Measurements from ENCODE around the gene XAB2.

XAB2 gene

DNA sequence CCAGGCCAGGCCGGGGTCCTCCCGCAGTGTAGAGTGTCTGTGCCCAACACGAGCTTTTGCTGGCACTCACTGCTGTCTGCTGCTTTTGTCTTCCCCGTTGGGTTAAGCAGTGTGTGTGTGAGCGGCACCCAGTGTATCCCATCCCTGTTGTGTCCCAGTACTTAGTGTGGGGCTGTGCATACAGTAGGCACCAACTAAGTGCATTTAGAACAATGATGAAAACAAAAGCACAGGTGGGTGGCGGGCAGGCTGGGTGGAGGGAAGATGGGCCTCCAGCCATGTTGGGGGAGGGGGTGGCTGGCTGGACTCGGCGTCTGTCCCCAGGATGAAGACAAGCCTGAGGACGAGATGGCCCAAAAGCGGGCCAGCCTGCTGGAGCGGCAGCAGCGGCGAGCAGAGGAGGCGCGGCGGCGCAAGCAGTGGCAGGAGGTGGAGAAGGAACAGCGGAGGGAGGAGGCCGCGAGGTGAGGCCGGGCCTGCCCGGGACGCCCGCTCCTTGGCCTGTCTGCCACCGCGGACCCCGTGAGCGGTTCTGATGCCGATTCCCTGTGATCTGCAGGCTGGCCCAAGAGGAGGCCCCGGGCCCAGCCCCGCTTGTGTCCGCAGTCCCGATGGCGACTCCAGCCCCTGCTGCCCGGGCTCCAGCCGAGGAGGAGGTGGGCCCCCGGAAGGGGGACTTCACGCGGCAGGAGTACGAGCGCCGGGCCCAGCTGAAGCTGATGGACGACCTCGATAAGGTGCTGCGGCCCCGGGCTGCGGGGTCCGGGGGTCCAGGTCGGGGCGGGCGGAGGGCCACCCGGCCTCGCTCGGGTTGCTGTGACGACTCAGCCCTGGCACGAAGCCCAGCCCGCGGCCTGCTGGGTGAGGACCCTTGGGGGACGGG is 14.2 kb downstream of the XAB2 start:
- Mint-ChIP-seq H3K27ac (no peak overlapping the region), H3K9me3 (ENCODE audit: low read depth) (no peaks in the 10 kb centered on the region), H3K27me3 (no peaks in the 10 kb centered on the region), H3K4me3 (no peak overlapping the region), H3K36me3 (peaks cover 3% of the 10 kb centered on the region), H3K4me1 (ENCODE audit: low read depth) (no peaks in the 10 kb centered on the region)

GRCh38 chr19:7612282-7613274 is 16.8 kb downstream of the XAB2 start:
- H3K27ac Mint-ChIP-seq: no peak overlapping the region
- no peaks in the 10 kb centered on the region for H3K9me3 Mint-ChIP-seq (ENCODE audit: low read depth)
- H3K27me3 Mint-ChIP-seq: no peaks in the 10 kb centered on the region
- no peaks in the 10 kb centered on the region for H3K4me1 Mint-ChIP-seq (ENCODE audit: low read depth)
- no peaks in the 10 kb centered on the region for H3K36me3 Mint-ChIP-seq
- H3K4me3 Mint-ChIP-seq: no peak overlapping the region

DNA sequence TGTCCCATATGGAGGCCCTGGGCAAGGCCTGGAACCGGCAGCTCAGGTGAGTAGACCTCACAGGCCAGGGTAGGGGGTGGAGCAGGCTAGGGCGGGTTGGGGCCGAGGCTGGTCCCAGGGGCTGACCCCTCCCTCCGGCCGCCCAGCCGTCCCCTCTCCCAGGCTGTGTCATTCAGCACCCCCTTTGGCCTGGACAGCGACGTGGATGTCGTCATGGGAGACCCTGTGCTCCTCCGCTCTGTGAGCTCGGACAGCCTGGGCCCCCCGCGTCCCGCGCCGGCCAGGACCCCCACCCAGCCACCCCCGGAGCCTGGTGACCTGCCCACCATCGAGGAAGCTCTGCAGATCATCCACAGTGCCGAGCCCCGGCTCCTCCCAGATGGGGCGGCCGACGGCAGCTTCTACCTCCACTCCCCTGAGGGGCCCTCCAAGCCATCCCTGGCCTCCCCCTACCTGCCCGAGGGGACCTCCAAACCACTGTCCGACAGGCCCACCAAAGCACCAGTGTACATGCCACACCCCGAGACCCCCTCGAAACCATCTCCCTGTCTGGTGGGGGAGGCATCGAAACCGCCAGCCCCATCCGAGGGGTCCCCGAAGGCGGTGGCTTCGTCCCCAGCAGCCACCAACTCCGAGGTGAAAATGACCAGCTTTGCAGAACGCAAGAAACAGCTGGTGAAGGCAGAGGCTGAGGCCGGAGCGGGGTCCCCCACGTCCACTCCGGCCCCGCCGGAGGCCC is 17.6 kb downstream of the XAB2 start:
- Mint-ChIP-seq H3K9me3 (ENCODE audit: low read depth) (no peaks in the 10 kb centered on the region), H3K27ac (no peak overlapping the region), H3K27me3 (no peaks in the 10 kb centered on the region), H3K4me1 (ENCODE audit: low read depth) (no peaks in the 10 kb centered on the region), H3K36me3 (no peaks in the 10 kb centered on the region), H3K4me3 (no peak overlapping the region)

- Mint-ChIP-seq H3K36me3 (no peaks in the 10 kb centered on the region), H3K4me3 (no peak overlapping the region)
Observed at GRCh38 chr19:7610491-7611240, 18.7 kb downstream of the XAB2 start.

GRCh38 chr19:7607874-7608560 is 21.3 kb downstream of the XAB2 start:
- H3K27me3 Mint-ChIP-seq: peaks cover 2% of the 10 kb centered on the region
- no peak overlapping the region for H3K27ac Mint-ChIP-seq
- H3K4me1 Mint-ChIP-seq (ENCODE audit: low read depth): no peaks in the 10 kb centered on the region

More at GRCh38 chr19:7610491-7611240, 18.7 kb downstream of the XAB2 start:
- H3K27me3 Mint-ChIP-seq: no peaks in the 10 kb centered on the region
- no peak overlapping the region for H3K27ac Mint-ChIP-seq
- H3K9me3 Mint-ChIP-seq (ENCODE audit: low read depth): no peaks in the 10 kb centered on the region
- H3K4me1 Mint-ChIP-seq (ENCODE audit: low read depth): no peaks in the 10 kb centered on the region

GRCh38 chr19:7607212-7607873 is 22.0 kb downstream of the XAB2 start:
- H3K4me1 Mint-ChIP-seq (ENCODE audit: low read depth): no peaks in the 10 kb centered on the region
- no peak overlapping the region for H3K4me3 Mint-ChIP-seq
- H3K27ac Mint-ChIP-seq: no peak overlapping the region
- no peaks in the 10 kb centered on the region for H3K36me3 Mint-ChIP-seq
- H3K9me3 Mint-ChIP-seq (ENCODE audit: low read depth): no peaks in the 10 kb centered on the region
- H3K27me3 Mint-ChIP-seq: peaks cover 2% of the 10 kb centered on the region

More at GRCh38 chr19:7607874-7608560, 21.3 kb downstream of the XAB2 start:
- Mint-ChIP-seq H3K4me3 (no peak overlapping the region), H3K36me3 (no peaks in the 10 kb centered on the region), H3K9me3 (ENCODE audit: low read depth) (no peaks in the 10 kb centered on the region)

DNA sequence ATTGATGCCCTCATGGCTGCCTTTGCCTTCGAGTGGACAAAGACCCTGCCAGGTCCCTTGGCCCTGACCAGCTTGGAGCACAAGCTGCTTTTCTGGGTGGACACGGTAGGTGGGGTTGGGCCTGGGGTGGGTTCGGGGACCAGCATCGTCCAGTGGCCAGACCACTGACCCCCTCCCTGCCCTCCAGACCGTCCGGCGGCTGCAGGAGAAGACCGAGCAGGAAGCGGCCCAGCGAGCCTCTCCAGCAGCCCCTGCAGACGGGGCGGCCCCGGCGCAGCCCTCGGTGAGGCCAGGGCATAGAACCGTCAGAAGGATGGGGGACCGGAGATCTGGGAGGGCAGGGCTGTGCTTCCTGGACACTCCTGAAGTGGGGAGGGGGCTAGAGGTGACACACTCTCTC is 23.1 kb downstream of the XAB2 start:
- no peak overlapping the region for H3K27ac Mint-ChIP-seq
- no peaks in the 10 kb centered on the region for H3K36me3 Mint-ChIP-seq
- H3K4me1 Mint-ChIP-seq (ENCODE audit: low read depth): no peaks in the 10 kb centered on the region
- peaks cover 4% of the 10 kb centered on the region for H3K27me3 Mint-ChIP-seq
- H3K4me3 Mint-ChIP-seq: no peak overlapping the region
- no peaks in the 10 kb centered on the region for H3K9me3 Mint-ChIP-seq (ENCODE audit: low read depth)

DNA sequence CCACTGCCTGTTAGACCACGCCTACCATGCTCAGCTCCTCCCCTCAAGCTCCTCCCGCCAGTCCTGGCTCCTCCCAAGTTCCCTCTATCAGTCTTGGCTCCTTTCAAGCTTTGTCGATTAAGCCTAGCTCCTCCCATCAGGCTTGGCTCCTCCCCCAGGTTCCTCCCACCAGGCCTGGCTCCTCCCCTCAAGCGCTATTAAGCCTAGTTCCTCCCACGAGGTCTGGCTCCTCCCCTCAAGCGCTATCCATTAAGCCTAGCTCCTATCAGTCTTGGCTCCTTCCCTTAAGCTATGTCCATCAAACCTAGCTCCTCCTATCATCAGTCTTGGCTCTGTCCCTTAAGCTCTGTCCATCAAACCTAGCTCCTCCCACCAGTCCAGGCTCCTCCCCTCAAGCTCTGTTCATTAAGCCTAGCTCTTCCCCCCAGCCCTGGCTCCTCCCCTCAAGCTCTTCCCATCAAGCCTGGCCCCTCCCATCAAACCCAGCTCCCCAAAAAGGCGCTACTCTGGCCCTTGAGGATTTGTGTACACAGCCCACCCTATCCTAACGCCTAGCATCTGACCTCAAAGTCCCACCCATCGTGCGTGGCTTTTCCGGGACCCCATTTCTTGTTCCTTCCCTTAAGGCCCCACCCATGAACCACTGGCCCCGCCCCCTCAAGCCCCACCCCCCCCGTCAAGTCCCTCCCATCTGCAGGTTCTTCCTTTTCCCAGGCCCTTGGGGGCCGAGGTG is 23.7 kb downstream of the XAB2 start:
- Mint-ChIP-seq H3K27me3 (peaks cover 4% of the 10 kb centered on the region), H3K4me3 (no peak overlapping the region), H3K36me3 (no peaks in the 10 kb centered on the region), H3K4me1 (ENCODE audit: low read depth) (no peaks in the 10 kb centered on the region), H3K9me3 (ENCODE audit: low read depth) (no peaks in the 10 kb centered on the region), H3K27ac (no peak overlapping the region)

GRCh38 chr19:7603919-7604318 is 25.4 kb downstream of the XAB2 start:
- Mint-ChIP-seq H3K4me1 (ENCODE audit: low read depth) (no peaks in the 10 kb centered on the region), H3K9me3 (ENCODE audit: low read depth) (no peaks in the 10 kb centered on the region), H3K27me3 (peaks cover 4% of the 10 kb centered on the region), H3K36me3 (no peaks in the 10 kb centered on the region), H3K27ac (no peak overlapping the region), H3K4me3 (no peak overlapping the region)

DNA sequence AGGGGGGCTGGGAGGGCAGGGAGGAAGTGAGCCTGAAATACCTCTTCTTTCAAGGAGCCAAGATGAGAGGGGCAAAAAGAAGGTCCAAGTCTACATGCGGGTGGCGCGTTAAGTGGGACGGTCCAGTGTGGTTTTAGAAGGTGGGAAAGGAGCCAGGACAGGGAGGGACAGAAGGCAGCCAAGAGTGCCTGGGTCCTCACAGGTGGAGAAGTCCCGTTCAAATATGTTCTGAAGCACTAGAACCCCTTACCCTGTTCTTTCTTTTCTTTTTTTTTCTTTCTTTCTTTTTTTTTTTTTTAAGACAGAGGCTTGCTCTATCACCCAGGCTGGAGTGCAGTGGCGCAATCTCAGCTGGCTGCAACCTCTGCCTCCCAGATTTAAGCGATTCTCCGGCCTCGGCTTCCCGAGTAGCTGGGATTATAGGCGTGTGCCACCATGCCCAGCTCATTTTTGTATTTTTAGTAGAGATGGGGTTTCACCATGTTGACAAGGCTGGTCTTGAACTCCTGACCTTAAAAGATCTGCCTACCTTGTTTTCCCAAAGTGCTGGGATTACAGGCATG is 26.3 kb downstream of the XAB2 start:
- Mint-ChIP-seq H3K36me3 (no peaks in the 10 kb centered on the region), H3K4me1 (ENCODE audit: low read depth) (no peaks in the 10 kb centered on the region), H3K27ac (no peak overlapping the region), H3K9me3 (ENCODE audit: low read depth) (no peaks in the 10 kb centered on the region), H3K4me3 (no peak overlapping the region), H3K27me3 (peaks cover 6% of the 10 kb centered on the region)

GRCh38 chr19:7602240-7602934 is 27.0 kb downstream of the XAB2 start:
- Mint-ChIP-seq H3K36me3 (no peaks in the 10 kb centered on the region), H3K27ac (no peak overlapping the region), H3K27me3 (peaks cover 10% of the 10 kb centered on the region), H3K9me3 (ENCODE audit: low read depth) (no peaks in the 10 kb centered on the region), H3K4me3 (no peak overlapping the region), H3K4me1 (ENCODE audit: low read depth) (no peaks in the 10 kb centered on the region)

DNA sequence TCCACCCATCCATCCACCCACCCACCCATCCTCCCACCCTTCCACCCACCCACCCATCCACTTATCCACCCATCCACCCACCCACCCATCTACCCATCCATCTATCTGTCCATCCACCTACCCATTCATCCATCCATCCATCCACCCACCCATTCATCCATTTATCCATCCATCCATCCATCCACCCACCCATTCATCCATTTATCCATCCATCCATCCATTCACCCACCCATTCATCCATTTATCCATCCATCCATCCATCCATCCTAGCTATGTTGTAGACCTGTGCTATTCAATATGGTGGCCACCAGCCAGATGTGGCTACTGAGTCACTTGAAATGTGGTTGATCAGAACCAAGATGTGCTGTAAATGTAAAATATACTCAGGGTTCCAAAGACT is 28.6 kb downstream of the XAB2 start:
- H3K36me3 Mint-ChIP-seq: no peaks in the 10 kb centered on the region
- H3K4me3 Mint-ChIP-seq: no peak overlapping the region
- H3K27ac Mint-ChIP-seq: no peak overlapping the region
- peaks cover 10% of the 10 kb centered on the region for H3K27me3 Mint-ChIP-seq
- no peaks in the 10 kb centered on the region for H3K9me3 Mint-ChIP-seq (ENCODE audit: low read depth)
- peaks cover 2% of the 10 kb centered on the region for H3K4me1 Mint-ChIP-seq (ENCODE audit: low read depth)

Data from activated naive CD8-positive, alpha-beta T cell (primary cell).